Measurements from ENCODE around the gene CHD9NB. TPM values are rescaled to one million over a fixed set of nuclear protein-coding genes. Genes with fewer than 3 reads are reported as not detected.
A peak's percentile ranks its signal among the peaks of the same experiment; 100 is the strongest.

CHD9NB gene
- total and polyA plus RNA-seq, 4 experiments from 2014 or later: not detected

- no peaks in the 10 kb centered on the region for H3K36me3 Mint-ChIP-seq
- H3K9me3 Mint-ChIP-seq: no peaks in the 10 kb centered on the region
- no peak overlapping the region for H3K27ac ChIP-seq (ENCODE audit: low read depth, low read length)
- intact Hi-C loops (cut with micrococcal nuclease): no loop called here
- H3K36me3 ChIP-seq (ENCODE audit: insufficient read depth, low read length): no peaks in the 10 kb centered on the region
- H3K4me1 Mint-ChIP-seq: peaks cover 12 to 49% (median 42%) of the 10 kb centered on the region in 4 donors
- H3K27me3 Mint-ChIP-seq: no peaks in the 10 kb centered on the region
- peak overlapping the region in 3 of 7 donors; percentile 53 to 90 (median 71) for H3K27ac Mint-ChIP-seq
- POLR2A ChIA-PET (ENCODE audit: partially characterized antibody): no interaction called here
- H3K9me3 ChIP-seq (ENCODE audit: control insufficient read depth in 1 of 2, low read length in 2 of 2): no peaks in the 10 kb centered on the region
- no peak overlapping the region for H3K4me3 ChIP-seq (ENCODE audit: low read length in 2 of 2)
- peak overlapping the region in 4 of 8 donors; percentile 15 to 60 (median 39) for H3K4me3 Mint-ChIP-seq
- CTCF ChIA-PET (ENCODE audit: partially characterized antibody): interaction anchor here (0.7 kb wide), 1 partner anchor 69 kb away, joined by 4 read pairs; no protein-coding TSS in a partner anchor
- no peak for DNase-seq
- H3K4me1 ChIP-seq (ENCODE audit: insufficient read depth, low read length): peaks cover 29% of the 10 kb centered on the region
- no peaks in the 10 kb centered on the region for H3K27me3 ChIP-seq (ENCODE audit: insufficient read depth, low read length)
Observed at GRCh38 chr16:53090286-53090590, 37.5 kb upstream of the CHD9NB start.

- intact Hi-C loops (cut with micrococcal nuclease): no loop called here
- H3K9me3 ChIP-seq (ENCODE audit: control insufficient read depth in 1 of 2, low read length in 2 of 2): no peaks in the 10 kb centered on the region
- Mint-ChIP-seq H3K27ac (peak overlapping the region in 4 of 7 donors; percentile 18 to 90 (median 65)), H3K9me3 (no peaks in the 10 kb centered on the region), H3K4me3 (peak overlapping the region in 3 of 8 donors; percentile 10 to 15 (median 13)), H3K27me3 (no peaks in the 10 kb centered on the region), H3K36me3 (no peaks in the 10 kb centered on the region), H3K4me1 (peaks cover 9 to 46% (median 38%) of the 10 kb centered on the region in 4 donors)
- H3K36me3 ChIP-seq (ENCODE audit: insufficient read depth, low read length): no peaks in the 10 kb centered on the region
- H3K4me1 ChIP-seq (ENCODE audit: insufficient read depth, low read length): peaks cover 29% of the 10 kb centered on the region
- H3K27ac ChIP-seq (ENCODE audit: low read depth, low read length): no peak overlapping the region
- no peak for DNase-seq
- ChIA-PET POLR2A (ENCODE audit: partially characterized antibody) (no interaction called here), CTCF (ENCODE audit: partially characterized antibody) (no interaction called here)
- H3K4me3 ChIP-seq (ENCODE audit: low read length in 2 of 2): no peak overlapping the region
- no peaks in the 10 kb centered on the region for H3K27me3 ChIP-seq (ENCODE audit: insufficient read depth, low read length)
Observed at GRCh38 chr16:53089434-53090285, 37.0 kb upstream of the CHD9NB start.

- POLR2A ChIA-PET (ENCODE audit: partially characterized antibody): no interaction called here
- Mint-ChIP-seq H3K27ac (no peak overlapping the region), H3K4me1 (peaks cover 9 to 31% (median 24%) of the 10 kb centered on the region in 4 donors), H3K9me3 (no peaks in the 10 kb centered on the region), H3K27me3 (no peaks in the 10 kb centered on the region), H3K4me3 (no peak overlapping the region), H3K36me3 (no peaks in the 10 kb centered on the region)
- CTCF ChIA-PET (ENCODE audit: partially characterized antibody): interaction anchor here (1.5 to 1.6 kb wide), 2 partner anchors 12 to 73 kb away, joined by 4 read pairs; no protein-coding TSS in a partner anchor
- intact Hi-C loops (cut with micrococcal nuclease): no loop called here
- no peaks in the 10 kb centered on the region for H3K27me3 ChIP-seq (ENCODE audit: insufficient read depth, low read length)
- peaks cover 22% of the 10 kb centered on the region for H3K4me1 ChIP-seq (ENCODE audit: insufficient read depth, low read length)
- no peaks in the 10 kb centered on the region for H3K9me3 ChIP-seq (ENCODE audit: control insufficient read depth in 1 of 2, low read length in 2 of 2)
- no peak overlapping the region for H3K4me3 ChIP-seq (ENCODE audit: low read length in 2 of 2)
- DNase-seq: no peak
- no peak overlapping the region for H3K27ac ChIP-seq (ENCODE audit: low read depth, low read length)
- H3K36me3 ChIP-seq (ENCODE audit: insufficient read depth, low read length): no peaks in the 10 kb centered on the region
Observed at GRCh38 chr16:53087101-53087500, 34.4 kb upstream of the CHD9NB start.

- CTCF ChIA-PET (ENCODE audit: partially characterized antibody): interaction anchor here (0.9 to 1.6 kb wide), 3 partner anchors 13 to 73 kb away, joined by 3 to 4 read pairs (median 3); no protein-coding TSS in a partner anchor
- Histone ChIP-seq H3K27ac (ENCODE audit: low read depth, low read length) (no peak overlapping the region), H3K27me3 (ENCODE audit: insufficient read depth, low read length) (no peaks in the 10 kb centered on the region), H3K36me3 (ENCODE audit: insufficient read depth, low read length) (no peaks in the 10 kb centered on the region), H3K4me3 (ENCODE audit: low read length in 2 of 2) (no peak overlapping the region), H3K9me3 (ENCODE audit: control insufficient read depth in 1 of 2, low read length in 2 of 2) (no peaks in the 10 kb centered on the region), H3K4me1 (ENCODE audit: insufficient read depth, low read length) (peaks cover 12% of the 10 kb centered on the region)
- intact Hi-C loops (cut with micrococcal nuclease): no loop called here
- no peaks in the 10 kb centered on the region for H3K36me3 Mint-ChIP-seq
- H3K9me3 Mint-ChIP-seq: no peaks in the 10 kb centered on the region
- no peaks in the 10 kb centered on the region for H3K27me3 Mint-ChIP-seq
- DNase-seq: no peak
- POLR2A ChIA-PET (ENCODE audit: partially characterized antibody): no interaction called here
- H3K4me1 Mint-ChIP-seq: peaks cover 7 to 23% (median 16%) of the 10 kb centered on the region in 4 donors
- no peak overlapping the region for H3K4me3 Mint-ChIP-seq
- peak overlapping the region in 1 of 7 donors; percentile 30 for H3K27ac Mint-ChIP-seq
Observed at GRCh38 chr16:53085931-53086421, 33.3 kb upstream of the CHD9NB start.

GRCh38 chr16:53085369-53085843 lies 32.7 kb upstream of the CHD9NB start:
- peaks cover 7% of the 10 kb centered on the region for H3K4me1 ChIP-seq (ENCODE audit: insufficient read depth, low read length)
- CTCF ChIA-PET (ENCODE audit: partially characterized antibody): interaction anchor here (0.9 to 1.0 kb wide), 2 partner anchors 16 to 73 kb away, joined by 3 read pairs; no protein-coding TSS in a partner anchor

GRCh38 chr16:53084746-53085334 lies 32.1 kb upstream of the CHD9NB start:
- no peak for DNase-seq
- Mint-ChIP-seq H3K4me1 (peaks cover 3 to 14% (median 5%) of the 10 kb centered on the region in 4 donors), H3K4me3 (no peak overlapping the region), H3K36me3 (no peaks in the 10 kb centered on the region), H3K9me3 (no peaks in the 10 kb centered on the region), H3K27me3 (no peaks in the 10 kb centered on the region), H3K27ac (no peak overlapping the region)
- no peaks in the 10 kb centered on the region for H3K27me3 ChIP-seq (ENCODE audit: insufficient read depth, low read length)
- intact Hi-C loops (cut with micrococcal nuclease): no loop called here
- no peaks in the 10 kb centered on the region for H3K9me3 ChIP-seq (ENCODE audit: control insufficient read depth in 1 of 2, low read length in 2 of 2)
- H3K4me1 ChIP-seq (ENCODE audit: insufficient read depth, low read length): peaks cover under 1% of the 10 kb centered on the region
- no peaks in the 10 kb centered on the region for H3K36me3 ChIP-seq (ENCODE audit: insufficient read depth, low read length)
- POLR2A ChIA-PET (ENCODE audit: partially characterized antibody): no interaction called here
- CTCF ChIA-PET (ENCODE audit: partially characterized antibody): interaction anchor here (0.9 kb wide), 1 partner anchor 16 kb away, joined by 3 read pairs; no protein-coding TSS in a partner anchor
- H3K4me3 ChIP-seq (ENCODE audit: low read length in 2 of 2): no peak overlapping the region
- H3K27ac ChIP-seq (ENCODE audit: low read depth, low read length): no peak overlapping the region

More at GRCh38 chr16:53085369-53085843, 32.7 kb upstream of the CHD9NB start:
- Histone ChIP-seq H3K9me3 (ENCODE audit: control insufficient read depth in 1 of 2, low read length in 2 of 2) (no peaks in the 10 kb centered on the region), H3K27ac (ENCODE audit: low read depth, low read length) (no peak overlapping the region), H3K36me3 (ENCODE audit: insufficient read depth, low read length) (no peaks in the 10 kb centered on the region), H3K4me3 (ENCODE audit: low read length in 2 of 2) (no peak overlapping the region), H3K27me3 (ENCODE audit: insufficient read depth, low read length) (no peaks in the 10 kb centered on the region)
- POLR2A ChIA-PET (ENCODE audit: partially characterized antibody): no interaction called here
- H3K4me1 Mint-ChIP-seq: peaks cover 3 to 19% (median 10%) of the 10 kb centered on the region in 4 donors
- no peaks in the 10 kb centered on the region for H3K9me3 Mint-ChIP-seq
- H3K27me3 Mint-ChIP-seq: no peaks in the 10 kb centered on the region
- no peak overlapping the region for H3K27ac Mint-ChIP-seq
- H3K4me3 Mint-ChIP-seq: no peak overlapping the region
- H3K36me3 Mint-ChIP-seq: no peaks in the 10 kb centered on the region
- intact Hi-C loops (cut with micrococcal nuclease): no loop called here
- no peak for DNase-seq

GRCh38 chr16:53084141-53084541 lies 31.4 kb upstream of the CHD9NB start:
- ChIA-PET POLR2A (ENCODE audit: partially characterized antibody) (no interaction called here), CTCF (ENCODE audit: partially characterized antibody) (no interaction called here)
- Mint-ChIP-seq H3K4me1 (peaks cover 0 to 7% (median 2%) of the 10 kb centered on the region in 4 donors), H3K36me3 (no peaks in the 10 kb centered on the region), H3K27me3 (no peaks in the 10 kb centered on the region), H3K27ac (no peak overlapping the region), H3K4me3 (no peak overlapping the region), H3K9me3 (no peaks in the 10 kb centered on the region)
- no peaks in the 10 kb centered on the region for H3K27me3 ChIP-seq (ENCODE audit: insufficient read depth, low read length)
- intact Hi-C loops (cut with micrococcal nuclease): no loop called here
- H3K4me3 ChIP-seq (ENCODE audit: low read length in 2 of 2): no peak overlapping the region
- H3K27ac ChIP-seq (ENCODE audit: low read depth, low read length): no peak overlapping the region
- H3K9me3 ChIP-seq (ENCODE audit: control insufficient read depth in 1 of 2, low read length in 2 of 2): no peaks in the 10 kb centered on the region
- H3K36me3 ChIP-seq (ENCODE audit: insufficient read depth, low read length): no peaks in the 10 kb centered on the region
- H3K4me1 ChIP-seq (ENCODE audit: insufficient read depth, low read length): no peaks in the 10 kb centered on the region
- DNase-seq: no peak

Measured in CD4-positive, alpha-beta memory T cell (primary cell).